Naive thymus-derived CD4-positive, alpha-beta T cell (primary cell): Measurements from ENCODE around the gene AUH. TPM values are rescaled to one million over a fixed set of nuclear protein-coding genes. Genes with fewer than 3 reads are reported as not detected.

ENCODE experiments used
- ATAC-seq: fragments of 150-1000 bp; cut with Tn5 transposase; 2 replicates; pipeline ENCODE4 v1.10.0; 2021; ENCODE audit warnings: mild to moderate bottlenecking, moderate library complexity
- CTCF ChIA-PET: fragments of 350-600 bp; sonication (Branson Sonifier 250); formaldehyde crosslinking; loops from one replicate; lab custom pipeline; 2021; ENCODE audit warnings: antibody characterized with exemption; lab: Charles Lee
- POLR2A ChIA-PET: fragments of 350-600 bp; sonication (Branson Sonifier 250); formaldehyde crosslinking; loops from one replicate; lab custom pipeline; 2021; ENCODE audit warnings: antibody characterized with exemption, inconsistent platforms; lab: Charles Lee
- DNase-seq, 9 donors: peaks; one replicate each; pipeline versions ENCODE4 v3.0.0 to v3.0.0-alpha.2; 2020 to 2022; ENCODE audit warnings: mixed read lengths in 1 of 9
- H3K27ac ChIP-seq: one replicate; pipeline ENCODE4 v1.7.0; 2013; ENCODE audit warnings: mild to moderate bottlenecking, low read depth, low read length, moderate library complexity
- H3K27me3 ChIP-seq, 2 donors: one replicate each; pipeline ENCODE4 v1.7.0; 2013; ENCODE audit warnings: low read length in 2 of 2, mild to moderate bottlenecking in 2 of 2, moderate library complexity in 2 of 2; ENCODE audit not compliant: control insufficient read depth in 2 of 2, insufficient read depth in 2 of 2
- H3K36me3 ChIP-seq, 3 experiments: 1 replicate in 2 of 3; 2 replicates in 1 of 3; pipeline ENCODE4 v1.7.0; 2013; ENCODE audit warnings: low read length in 3 of 3, mild to moderate bottlenecking in 3 of 3, moderate library complexity in 1 of 3; ENCODE audit not compliant: insufficient read depth in 3 of 3, control insufficient read depth in 2 of 3
- H3K4me1 ChIP-seq, 2 donors: one replicate each; pipeline ENCODE4 v1.7.0; 2013; ENCODE audit warnings: low read length in 2 of 2, mild to moderate bottlenecking in 2 of 2, moderate library complexity in 1 of 2; ENCODE audit not compliant: control insufficient read depth in 2 of 2, insufficient read depth in 2 of 2
- H3K4me3 ChIP-seq: 2 replicates; pipeline ENCODE4 v1.7.0; 2013; ENCODE audit warnings: mild to moderate bottlenecking, low read length
- H3K9me3 ChIP-seq, 3 experiments: 1 replicate in 2 of 3; 2 replicates in 1 of 3; pipeline ENCODE4 v1.7.0; 2013; ENCODE audit warnings: low read length in 3 of 3; ENCODE audit not compliant: control insufficient read depth in 2 of 3
- H3K27ac Mint-ChIP-seq, 9 donors: one replicate each; pipeline ENCODE4 v1.8.0; 2020 to 2022; ENCODE audit warnings: mixed read lengths in 9 of 9, mild to moderate bottlenecking in 8 of 9, moderate library complexity in 5 of 9, inconsistent platforms in 2 of 9
- H3K27me3 Mint-ChIP-seq, 5 donors: one replicate each; pipeline ENCODE4 v1.8.0; 2021 to 2022; ENCODE audit warnings: mixed read lengths in 5 of 5, mild to moderate bottlenecking in 1 of 5
- H3K36me3 Mint-ChIP-seq, 5 donors: one replicate each; pipeline ENCODE4 v1.8.0; 2020 to 2022; ENCODE audit warnings: mixed read lengths in 5 of 5, mild to moderate bottlenecking in 3 of 5, inconsistent platforms in 1 of 5
- H3K4me1 Mint-ChIP-seq, 7 donors: one replicate each; pipeline ENCODE4 v1.8.0; 2020 to 2022; ENCODE audit warnings: mixed read lengths in 7 of 7, mild to moderate bottlenecking in 3 of 7, inconsistent platforms in 1 of 7
- H3K4me3 Mint-ChIP-seq, 10 donors: one replicate each; pipeline ENCODE4 v1.8.0; 2020 to 2022; ENCODE audit warnings: mild to moderate bottlenecking in 10 of 10, mixed read lengths in 10 of 10, moderate library complexity in 6 of 10, inconsistent platforms in 2 of 10
- H3K9me3 Mint-ChIP-seq, 11 donors: one replicate each; pipeline ENCODE4 v1.8.0; 2020 to 2022; ENCODE audit warnings: mixed read lengths in 11 of 11, mild to moderate bottlenecking in 4 of 11, inconsistent platforms in 1 of 11, moderate library complexity in 1 of 11
- intact Hi-C, 2 donors: fragments of 100-400 bp; cut with micrococcal nuclease; formaldehyde crosslinking; loops; one replicate each; pipeline ENCODE4 v1.15.1; 2023
- polyA plus RNA-seq, 2 donors: library from polyadenylated mRNA; unstranded; fragments of 300-500 nt; fragmentation: Illumina TruSeq; gene quantifications; one replicate each; pipeline ENCODE4 v1.2.3, GENCODE V29; 2021
- total RNA-seq, 6 experiments: library from RNA in 5 of 6; stranded (reverse) in 5 of 6; gene quantifications; 1 replicate in 5 of 6; 2 replicates in 1 of 6; pipeline ENCODE4 v1.2.3 and lab custom pipeline; 2021 to 2026

Gene AUH
- total and polyA plus RNA-seq, 7 experiments from 2014 or later: 11.6 to 30.1 (median 17.8) TPM

GRCh38 chr9:91273853-91274552 is 87.7 kb downstream of the AUH start:
- no peaks in the 10 kb centered on the region for H3K27me3 ChIP-seq
- ChIA-PET CTCF (no interaction called here), POLR2A (no interaction called here)
- H3K4me1 ChIP-seq: no peaks in the 10 kb centered on the region
- Mint-ChIP-seq H3K27ac (no peak overlapping the region), H3K4me1 (peaks cover 0 to 24% (median 0%) of the 10 kb centered on the region in 7 donors), H3K27me3 (no peaks in the 10 kb centered on the region), H3K4me3 (no peak overlapping the region), H3K9me3 (no peaks in the 10 kb centered on the region), H3K36me3 (peaks cover 0 to 25% (median 11%) of the 10 kb centered on the region in 5 donors)
- ATAC-seq (peak; percentile 46), DNase-seq (no peak)
- H3K4me3 ChIP-seq: no peak overlapping the region
- intact Hi-C loops: no loop called here
- H3K27ac ChIP-seq: no peak overlapping the region
- no peaks in the 10 kb centered on the region for H3K9me3 ChIP-seq
- no peaks in the 10 kb centered on the region for H3K36me3 ChIP-seq

GRCh38 chr9:91271156-91271555 is 90.6 kb downstream of the AUH start:
- DNase-seq: no peak
- ATAC-seq: no peak
- intact Hi-C loops: no loop called here
- no peaks in the 10 kb centered on the region for H3K36me3 ChIP-seq
- Mint-ChIP-seq H3K9me3 (peaks cover 0 to 2% (median 0%) of the 10 kb centered on the region in 11 donors), H3K4me3 (no peak overlapping the region), H3K27ac (no peak overlapping the region), H3K27me3 (no peaks in the 10 kb centered on the region), H3K36me3 (peaks cover 0 to 32% (median 14%) of the 10 kb centered on the region in 5 donors), H3K4me1 (peaks cover 0 to 20% (median 0%) of the 10 kb centered on the region in 7 donors)
- POLR2A ChIA-PET: no interaction called here
- no peaks in the 10 kb centered on the region for H3K27me3 ChIP-seq
- H3K4me3 ChIP-seq: no peak overlapping the region
- no peaks in the 10 kb centered on the region for H3K4me1 ChIP-seq
- CTCF ChIA-PET: no interaction called here
- H3K9me3 ChIP-seq: no peaks in the 10 kb centered on the region
- no peak overlapping the region for H3K27ac ChIP-seq

GRCh38 chr9:91269907-91270491 is 91.7 kb downstream of the AUH start:
- Mint-ChIP-seq H3K4me3 (no peak overlapping the region), H3K9me3 (peaks cover 0 to 8% (median 4%) of the 10 kb centered on the region in 11 donors), H3K36me3 (peaks cover 3 to 33% (median 22%) of the 10 kb centered on the region in 5 donors), H3K27ac (no peak overlapping the region), H3K4me1 (peaks cover 0 to 15% (median 0%) of the 10 kb centered on the region in 7 donors), H3K27me3 (no peaks in the 10 kb centered on the region)
- DNase-seq: no peak
- H3K4me3 ChIP-seq: no peak overlapping the region
- no peaks in the 10 kb centered on the region for H3K27me3 ChIP-seq
- intact Hi-C loops: no loop called here
- H3K27ac ChIP-seq: no peak overlapping the region
- ChIA-PET CTCF (no interaction called here), POLR2A (interaction anchor here (0.7 kb wide), 1 partner anchor 165 kb away, joined by 3 read pairs; no protein-coding TSS in a partner anchor)
- ATAC-seq: no peak
- no peaks in the 10 kb centered on the region for H3K36me3 ChIP-seq
- H3K4me1 ChIP-seq: no peaks in the 10 kb centered on the region
- no peaks in the 10 kb centered on the region for H3K9me3 ChIP-seq

GRCh38 chr9:91266448-91266847 is 95.3 kb downstream of the AUH start:
- no peaks in the 10 kb centered on the region for H3K27me3 Mint-ChIP-seq
- peaks cover 8 to 49% (median 35%) of the 10 kb centered on the region in 5 donors for H3K36me3 Mint-ChIP-seq
- H3K9me3 ChIP-seq: peaks cover 0 to 3% (median 0%) of the 10 kb centered on the region in 3 experiments
- ATAC-seq (no peak), DNase-seq (no peak)
- peaks cover 0 to 10% (median 0%) of the 10 kb centered on the region in 7 donors for H3K4me1 Mint-ChIP-seq
- ChIA-PET POLR2A (no interaction called here), CTCF (no interaction called here)
- H3K27me3 ChIP-seq: no peaks in the 10 kb centered on the region
- no peak overlapping the region for H3K4me3 Mint-ChIP-seq
- H3K36me3 ChIP-seq: no peaks in the 10 kb centered on the region
- no peak overlapping the region for H3K27ac ChIP-seq
- no peak overlapping the region for H3K27ac Mint-ChIP-seq
- H3K9me3 Mint-ChIP-seq: peaks cover 3 to 22% (median 11%) of the 10 kb centered on the region in 11 donors
- no peaks in the 10 kb centered on the region for H3K4me1 ChIP-seq
- intact Hi-C loops: no loop called here
- H3K4me3 ChIP-seq: no peak overlapping the region

GRCh38 chr9:91265514-91265913 is 96.2 kb downstream of the AUH start:
- intact Hi-C loops: no loop called here
- ATAC-seq (no peak), DNase-seq (no peak)
- ChIA-PET POLR2A (no interaction called here), CTCF (no interaction called here)
- Mint-ChIP-seq H3K27ac (peak overlapping the region in 1 of 9 donors; percentile 3), H3K36me3 (peaks cover 8 to 53% (median 37%) of the 10 kb centered on the region in 5 donors), H3K4me1 (peaks cover 0 to 12% (median 0%) of the 10 kb centered on the region in 7 donors), H3K27me3 (no peaks in the 10 kb centered on the region), H3K9me3 (peaks cover 3 to 22% (median 11%) of the 10 kb centered on the region in 11 donors), H3K4me3 (no peak overlapping the region)
- H3K36me3 ChIP-seq: no peaks in the 10 kb centered on the region
- no peak overlapping the region for H3K27ac ChIP-seq
- no peaks in the 10 kb centered on the region for H3K4me1 ChIP-seq
- H3K27me3 ChIP-seq: no peaks in the 10 kb centered on the region
- H3K9me3 ChIP-seq: peaks cover 0 to 3% (median 0%) of the 10 kb centered on the region in 3 experiments
- no peak overlapping the region for H3K4me3 ChIP-seq

- H3K9me3 Mint-ChIP-seq: peaks cover 3 to 22% (median 11%) of the 10 kb centered on the region in 11 donors
- H3K9me3 ChIP-seq: peaks cover 0 to 3% (median 0%) of the 10 kb centered on the region in 3 experiments
- POLR2A ChIA-PET: no interaction called here
- no peaks in the 10 kb centered on the region for H3K27me3 Mint-ChIP-seq
- peaks cover 8 to 61% (median 25%) of the 10 kb centered on the region in 5 donors for H3K36me3 Mint-ChIP-seq
- no peak overlapping the region for H3K27ac Mint-ChIP-seq
- DNase-seq: no peak
- no peak overlapping the region for H3K4me3 ChIP-seq
- no peak overlapping the region for H3K4me3 Mint-ChIP-seq
- peaks cover 0 to 16% (median 1%) of the 10 kb centered on the region in 7 donors for H3K4me1 Mint-ChIP-seq
- no peaks in the 10 kb centered on the region for H3K4me1 ChIP-seq
- CTCF ChIA-PET: no interaction called here
- no peak overlapping the region for H3K27ac ChIP-seq
- H3K27me3 ChIP-seq: no peaks in the 10 kb centered on the region
- no peak for ATAC-seq
- H3K36me3 ChIP-seq: no peaks in the 10 kb centered on the region
- intact Hi-C loops: no loop called here
Observed at GRCh38 chr9:91261417-91261816, 100.3 kb downstream of the AUH start.
